OCI-LY3 (cell line): ENCODE data around the gene HELQ.

ENCODE experiments used
- H2AFZ ChIP-seq: fragments of 200-600, 300-600 bp; shearing (Covaris generic); 2 replicates; pipeline ENCODE4 v1.6.0; 2014; ENCODE audit warnings: antibody characterized with exemption, low read depth, low read length
- H3K27ac ChIP-seq: fragments of 200-600, 300-600 bp; sonication (generic); 2 replicates; pipeline ENCODE4 v1.5.1; 2014; ENCODE audit warnings: mild to moderate bottlenecking, low read length, moderate library complexity, mixed read lengths
- H3K27me3 ChIP-seq: fragments of 200-600, 300-600 bp; sonication (generic); 2 replicates; pipeline ENCODE4 v1.6.1; 2014; ENCODE audit warnings: low read depth, low read length, mixed read lengths
- H3K36me3 ChIP-seq: fragments of 200-600, 300-600 bp; sonication (generic); replicated peaks from 2 replicates; pipeline ENCODE3; 2014; ENCODE audit warnings: low read depth, low read length, mixed read lengths
- H3K4me1 ChIP-seq: fragments of 300-600, 200-600 bp; sonication (generic); 2 replicates; pipeline ENCODE4 v1.6.1; 2014; ENCODE audit warnings: low read length, mixed read lengths
- H3K4me2 ChIP-seq: fragments of 200-600, 300-600 bp; sonication (generic); 2 replicates; pipeline ENCODE4 v1.6.1; 2014; ENCODE audit warnings: low read length, mixed read lengths
- H3K4me3 ChIP-seq: fragments of 300-600, 200-600 bp; sonication (generic); 2 replicates; pipeline ENCODE4 v1.5.1; 2014; ENCODE audit warnings: antibody characterized with exemption, mild to moderate bottlenecking, low read length, moderate library complexity
- H3K79me2 ChIP-seq: fragments of 300-600, 200-600 bp; shearing (Covaris generic); 2 replicates; pipeline ENCODE4 v1.6.1; 2014; ENCODE audit warnings: mild to moderate bottlenecking, low read length, mixed read lengths
- H3K9ac ChIP-seq: fragments of 300-600, 200-600 bp; shearing (Covaris generic); 2 replicates; pipeline ENCODE4 v1.6.0; 2014; ENCODE audit warnings: mild to moderate bottlenecking, low read length, moderate library complexity
- H3K9me3 ChIP-seq: fragments of 200-600, 300-600 bp; shearing (Covaris generic); 2 replicates; pipeline ENCODE4 v1.6.1; 2014; ENCODE audit warnings: low read length, mixed read lengths; ENCODE audit not compliant: insufficient read depth
- H4K20me1 ChIP-seq: fragments of 200-600, 300-600 bp; sonication (generic); 2 replicates; pipeline ENCODE4 v1.6.1; 2016; ENCODE audit warnings: low read length, mixed read lengths; ENCODE audit not compliant: insufficient read depth
- EZH2phosphoT487 ChIP-seq: fragments of 200-600 bp; shearing (Covaris generic); IDR thresholded peaks from 2 replicates; pipeline ENCODE4 v1.6.1; 2018; ENCODE audit warnings: antibody characterized with exemption, mixed run types, low read depth
- TF ChIP-seq, protein P1 (sequence below): fragments of 200-600, 300-600 bp; sonication (generic); IDR thresholded peaks from 2 replicates; pipeline ENCODE4 v1.5.1; 2014; ENCODE audit warnings: antibody characterized with exemption, low read length, low read depth

The HELQ gene

GRCh38 chr4:83371235-83371634 is 84.4 kb downstream of the HELQ start:
- no peaks in the 10 kb centered on the region for H3K9me3 ChIP-seq
- TF ChIP-seq, protein P1, sequence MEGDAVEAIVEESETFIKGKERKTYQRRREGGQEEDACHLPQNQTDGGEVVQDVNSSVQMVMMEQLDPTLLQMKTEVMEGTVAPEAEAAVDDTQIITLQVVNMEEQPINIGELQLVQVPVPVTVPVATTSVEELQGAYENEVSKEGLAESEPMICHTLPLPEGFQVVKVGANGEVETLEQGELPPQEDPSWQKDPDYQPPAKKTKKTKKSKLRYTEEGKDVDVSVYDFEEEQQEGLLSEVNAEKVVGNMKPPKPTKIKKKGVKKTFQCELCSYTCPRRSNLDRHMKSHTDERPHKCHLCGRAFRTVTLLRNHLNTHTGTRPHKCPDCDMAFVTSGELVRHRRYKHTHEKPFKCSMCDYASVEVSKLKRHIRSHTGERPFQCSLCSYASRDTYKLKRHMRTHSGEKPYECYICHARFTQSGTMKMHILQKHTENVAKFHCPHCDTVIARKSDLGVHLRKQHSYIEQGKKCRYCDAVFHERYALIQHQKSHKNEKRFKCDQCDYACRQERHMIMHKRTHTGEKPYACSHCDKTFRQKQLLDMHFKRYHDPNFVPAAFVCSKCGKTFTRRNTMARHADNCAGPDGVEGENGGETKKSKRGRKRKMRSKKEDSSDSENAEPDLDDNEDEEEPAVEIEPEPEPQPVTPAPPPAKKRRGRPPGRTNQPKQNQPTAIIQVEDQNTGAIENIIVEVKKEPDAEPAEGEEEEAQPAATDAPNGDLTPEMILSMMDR, result no peak
- TF ChIP-seq EZH2phosphoT487, result no peak
- no peaks in the 10 kb centered on the region for H3K79me2 ChIP-seq
- H3K27me3 ChIP-seq, result no peaks in the 10 kb centered on the region
- no peak overlapping the region for H2AFZ ChIP-seq
- no peaks in the 10 kb centered on the region for H3K36me3 ChIP-seq
- H3K9ac ChIP-seq, result no peak overlapping the region
- H3K27ac ChIP-seq, result no peak overlapping the region
- no peak overlapping the region for H3K4me3 ChIP-seq
- H3K4me2 ChIP-seq, result no peak overlapping the region
- no peaks in the 10 kb centered on the region for H3K4me1 ChIP-seq
- H4K20me1 ChIP-seq, result no peaks in the 10 kb centered on the region

GRCh38 chr4:83370640-83370906 is 85.0 kb downstream of the HELQ start:
- Histone ChIP-seq H3K27ac (no peak overlapping the region), H2AFZ (no peak overlapping the region), H3K9me3 (no peaks in the 10 kb centered on the region), H4K20me1 (no peaks in the 10 kb centered on the region), H3K4me1 (no peaks in the 10 kb centered on the region), H3K27me3 (no peaks in the 10 kb centered on the region), H3K79me2 (no peaks in the 10 kb centered on the region), H3K9ac (no peak overlapping the region), H3K4me3 (no peak overlapping the region), H3K4me2 (no peak overlapping the region), H3K36me3 (no peaks in the 10 kb centered on the region)
- TF ChIP-seq, protein P1, result no peak
- TF ChIP-seq EZH2phosphoT487, result no peak

- no peaks in the 10 kb centered on the region for H3K79me2 ChIP-seq
- H3K4me3 ChIP-seq, result no peak overlapping the region
- H2AFZ ChIP-seq, result no peak overlapping the region
- no peak overlapping the region for H3K27ac ChIP-seq
- TF ChIP-seq EZH2phosphoT487, result no peak
- TF ChIP-seq, protein P1, result no peak
- H3K36me3 ChIP-seq, result no peaks in the 10 kb centered on the region
- no peak overlapping the region for H3K9ac ChIP-seq
- H3K4me2 ChIP-seq, result no peak overlapping the region
- H3K9me3 ChIP-seq, result no peaks in the 10 kb centered on the region
- no peaks in the 10 kb centered on the region for H3K4me1 ChIP-seq
- no peaks in the 10 kb centered on the region for H3K27me3 ChIP-seq
- no peaks in the 10 kb centered on the region for H4K20me1 ChIP-seq
Observed at GRCh38 chr4:83369831-83370639, 85.6 kb downstream of the HELQ start.

- Histone ChIP-seq H3K27me3 (no peaks in the 10 kb centered on the region), H3K9ac (no peak overlapping the region), H3K27ac (no peak overlapping the region), H3K4me2 (no peak overlapping the region), H4K20me1 (no peaks in the 10 kb centered on the region), H3K79me2 (no peaks in the 10 kb centered on the region), H3K4me1 (0 out of 2 replicates have a peak, but pooled peaks cover 4% of the 10 kb centered on the region), H3K36me3 (no peaks in the 10 kb centered on the region), H3K9me3 (no peaks in the 10 kb centered on the region), H2AFZ (no peak overlapping the region), H3K4me3 (no peak overlapping the region)
- no peak for TF ChIP-seq EZH2phosphoT487
- TF ChIP-seq, protein P1, result no peak
Observed at GRCh38 chr4:83364312-83364711, 91.3 kb downstream of the HELQ start.
